Adrenal gland (tissue), 5 donors: ENCODE results near the gene RAD21L1.

ENCODE experiments used
- POLR2A ChIP-seq, 2 donors: fragments of 450-650 bp; IDR thresholded peaks; one replicate each; pipeline ENCODE4 v1.6.1; 2017; ENCODE audit warnings: antibody characterized with exemption in 2 of 2, mild to moderate bottlenecking in 2 of 2, moderate library complexity in 1 of 2
- TF ChIP-seq, protein P1 (sequence below), 6 experiments: fragments of 450-650 bp in 4 of 6; fragments of 200-600 bp in 2 of 6; sonication (generic) in 1 of 6; IDR thresholded peaks; 1 replicate in 5 of 6; 2 replicates in 1 of 6; pipeline versions ENCODE4 v1.5.1 to v1.8.0; 2016 to 2021; ENCODE audit warnings: antibody characterized with exemption in 6 of 6, mild to moderate bottlenecking in 2 of 6, moderate library complexity in 1 of 6
- donor health status: DM: no; HTN: no; CAD: no.

DNA sequence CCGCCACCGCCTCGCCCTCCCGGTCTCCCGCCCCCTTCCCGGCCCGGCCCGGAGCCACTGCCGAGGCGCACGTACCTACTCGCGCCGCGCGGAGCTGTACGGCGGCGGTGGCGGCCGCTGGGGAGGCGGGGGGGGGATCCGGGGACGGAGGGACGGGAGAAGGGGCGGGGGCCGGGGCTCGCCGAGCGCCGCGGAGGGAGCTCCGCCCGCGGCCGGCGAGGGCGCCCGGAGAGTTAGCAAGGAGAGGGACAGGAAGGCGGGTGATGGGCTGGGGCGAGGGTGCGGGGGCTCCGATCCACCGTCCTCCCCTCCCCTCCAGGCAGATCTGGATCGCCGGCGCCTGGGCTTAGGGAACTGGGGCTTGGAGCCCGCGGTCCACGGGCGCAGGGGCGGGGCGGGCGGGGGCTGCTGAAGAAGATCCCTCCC, 40.5 kb upstream of the RAD21L1 start:
- TF ChIP-seq, protein P1, sequence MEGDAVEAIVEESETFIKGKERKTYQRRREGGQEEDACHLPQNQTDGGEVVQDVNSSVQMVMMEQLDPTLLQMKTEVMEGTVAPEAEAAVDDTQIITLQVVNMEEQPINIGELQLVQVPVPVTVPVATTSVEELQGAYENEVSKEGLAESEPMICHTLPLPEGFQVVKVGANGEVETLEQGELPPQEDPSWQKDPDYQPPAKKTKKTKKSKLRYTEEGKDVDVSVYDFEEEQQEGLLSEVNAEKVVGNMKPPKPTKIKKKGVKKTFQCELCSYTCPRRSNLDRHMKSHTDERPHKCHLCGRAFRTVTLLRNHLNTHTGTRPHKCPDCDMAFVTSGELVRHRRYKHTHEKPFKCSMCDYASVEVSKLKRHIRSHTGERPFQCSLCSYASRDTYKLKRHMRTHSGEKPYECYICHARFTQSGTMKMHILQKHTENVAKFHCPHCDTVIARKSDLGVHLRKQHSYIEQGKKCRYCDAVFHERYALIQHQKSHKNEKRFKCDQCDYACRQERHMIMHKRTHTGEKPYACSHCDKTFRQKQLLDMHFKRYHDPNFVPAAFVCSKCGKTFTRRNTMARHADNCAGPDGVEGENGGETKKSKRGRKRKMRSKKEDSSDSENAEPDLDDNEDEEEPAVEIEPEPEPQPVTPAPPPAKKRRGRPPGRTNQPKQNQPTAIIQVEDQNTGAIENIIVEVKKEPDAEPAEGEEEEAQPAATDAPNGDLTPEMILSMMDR (IDR thresholded peaks at IDR 0.05) = no peak
- no peak for TF ChIP-seq POLR2A (IDR thresholded peaks at IDR 0.05)
